GM23248 (cell line): ENCODE results near the gene RBFOX2. TPM values are rescaled to one million over a fixed set of nuclear protein-coding genes. Genes with fewer than 3 reads are reported as not detected.
A peak's percentile ranks its signal among the peaks of the same experiment; 100 is the strongest.

ENCODE experiments used
- DNase-seq: peaks from one replicate; pipeline ENCODE4 v3.0.0-alpha.2; 2015
- H2AFZ ChIP-seq: fragments of 200-600 bp; sonication (generic); 2 replicates; pipeline ENCODE4 v1.6.1; 2016; ENCODE audit warnings: antibody characterized with exemption
- H3F3A ChIP-seq: fragments of 200-600 bp; sonication (generic); 2 replicates; pipeline ENCODE4 v1.6.1; 2016; ENCODE audit warnings: mild to moderate bottlenecking, antibody characterized with exemption, mixed run types; ENCODE audit not compliant: insufficient read depth
- H3K27ac ChIP-seq: fragments of 200-600 bp; sonication (generic); 2 replicates; pipeline ENCODE4 v1.5.1; 2016; ENCODE audit warnings: mild to moderate bottlenecking
- H3K27me3 ChIP-seq: fragments of 200-600 bp; sonication (generic); replicated peaks from 2 replicates; pipeline ENCODE4 v1.6.1; 2016; ENCODE audit warnings: mild to moderate bottlenecking; ENCODE audit not compliant: insufficient read depth
- H3K36me3 ChIP-seq: fragments of 200-600 bp; sonication (generic); 2 replicates; pipeline ENCODE4 v1.6.1; 2016; ENCODE audit warnings: low read depth, mild to moderate bottlenecking
- H3K4me1 ChIP-seq: fragments of 200-600 bp; sonication (generic); 2 replicates; pipeline ENCODE4 v1.6.1; 2016; ENCODE audit warnings: mild to moderate bottlenecking; ENCODE audit not compliant: insufficient read depth
- H3K4me2 ChIP-seq: fragments of 200-600 bp; sonication (generic); one replicate; pipeline ENCODE4 v1.6.1; 2016; ENCODE audit warnings: mild to moderate bottlenecking; ENCODE audit not compliant: unreplicated experiment
- H3K4me3 ChIP-seq: fragments of 200-600 bp; sonication (generic); 2 replicates; pipeline ENCODE4 v1.5.1; 2016; ENCODE audit warnings: mild to moderate bottlenecking
- H3K79me2 ChIP-seq: fragments of 200-600 bp; sonication (generic); 2 replicates; pipeline ENCODE4 v1.6.1; 2016; ENCODE audit warnings: mild to moderate bottlenecking; ENCODE audit not compliant: insufficient read depth
- H3K9ac ChIP-seq: fragments of 200-600 bp; sonication (generic); 2 replicates; pipeline ENCODE4 v1.6.1; 2016; ENCODE audit warnings: mild to moderate bottlenecking
- H3K9me2 ChIP-seq: fragments of 200-600 bp; sonication (generic); 2 replicates; pipeline ENCODE4 v1.6.1; 2016; ENCODE audit warnings: mixed run types, mild to moderate bottlenecking, moderate library complexity; ENCODE audit not compliant: insufficient read depth
- H3K9me3 ChIP-seq: fragments of 200-600 bp; sonication (generic); one replicate; pipeline ENCODE4 v1.6.1; 2017; ENCODE audit warnings: low read depth
- H4K20me1 ChIP-seq: fragments of 200-600 bp; sonication (generic); 2 replicates; pipeline ENCODE4 v1.6.0; 2016; ENCODE audit not compliant: insufficient read depth
- EZH2 ChIP-seq: fragments of 200-600 bp; sonication (generic); IDR thresholded peaks from 2 replicates; pipeline ENCODE4 v1.6.1; 2018; ENCODE audit warnings: antibody characterized with exemption, mild to moderate bottlenecking; ENCODE audit not compliant: insufficient read depth, poor library complexity, severe bottlenecking
- EZH2phosphoT487 ChIP-seq: fragments of 200-600 bp; sonication (generic); IDR thresholded peaks from 2 replicates; pipeline ENCODE4 v1.6.1; 2018; ENCODE audit warnings: antibody characterized with exemption, moderate library complexity, mild to moderate bottlenecking, low read depth; ENCODE audit not compliant: insufficient read depth
- WGBS, 2 experiments: methylation state at CpG; one replicate each; pipeline ENCODE4 v1.1.6; 2015 to 2017; ENCODE audit warnings: low lambda C conversion rate in 2 of 2, low coverage in 1 of 2; ENCODE audit errors: missing lambda C conversion rate in 2 of 2; 5-methylcytosine and 5-hydroxymethylcytosine counted together
- in situ Hi-C: fragments of 300-500 bp; cut with MboI; formaldehyde crosslinking; loops from 2 replicates; pipeline ENCODE4 v1.15.0; 2020
- polyA plus RNA-seq: library from polyadenylated mRNA; unstranded; fragments of >200 nt; fragmentation: Nextera tagmentation; extraction: Ambion mirVana; gene quantifications from 2 replicates; pipeline ENCODE4 v1.2.1, GENCODE V29; 2016
- total RNA-seq: library from RNA; depleted of rRNA; stranded (reverse); fragments of >200 nt; shearing (Covaris generic); gene quantifications from 2 replicates; pipeline ENCODE4 v1.2.3, GENCODE V29; 2014

RBFOX2 gene
- total and polyA plus RNA-seq, 2 experiments from 2014 or later: 127 to 136 TPM

- Histone ChIP-seq H3K9me3 (no peaks in the 10 kb centered on the region), H2AFZ (no peak overlapping the region), H3F3A (peaks cover 53% of the 10 kb centered on the region), H4K20me1 (no peaks in the 10 kb centered on the region), H3K27me3 (no peaks in the 10 kb centered on the region), H3K36me3 (no peaks in the 10 kb centered on the region), H3K9ac (no peak overlapping the region), H3K27ac (no peak overlapping the region), H3K4me3 (no peak overlapping the region), H3K4me2 (no peak overlapping the region), H3K4me1 (peaks cover 23% of the 10 kb centered on the region), H3K79me2 (peaks cover 79% of the 10 kb centered on the region), H3K9me2 (no peaks in the 10 kb centered on the region)
- WGBS, 2 experiments: 97 to 100% methylated on average over 3 of the region's 3 CpGs
- TF ChIP-seq EZH2 (no peak), EZH2phosphoT487 (no peak)
- in situ Hi-C loops: no loop called here
- DNase-seq: no peak
These were observed 35.4 kb downstream of the RBFOX2 start for GRCh38 chr22:35993048-35993714.

GRCh38 chr22:35991168-35991567 is 37.5 kb downstream of the RBFOX2 start:
- H3F3A ChIP-seq: peaks cover 45% of the 10 kb centered on the region
- H3K27ac ChIP-seq: no peak overlapping the region
- TF ChIP-seq EZH2phosphoT487: no peak
- no peak for TF ChIP-seq EZH2
- H3K9me3 ChIP-seq: no peaks in the 10 kb centered on the region
- 98 to 100% methylated on average over 2 of the region's 2 CpGs for WGBS, 2 experiments
- in situ Hi-C loops: no loop called here
- H3K4me3 ChIP-seq: no peak overlapping the region
- H3K27me3 ChIP-seq: no peaks in the 10 kb centered on the region
- peaks cover 79% of the 10 kb centered on the region for H3K79me2 ChIP-seq
- no peak overlapping the region for H3K9ac ChIP-seq
- DNase-seq: no peak
- no peak overlapping the region for H2AFZ ChIP-seq
- no peaks in the 10 kb centered on the region for H3K36me3 ChIP-seq
- no peaks in the 10 kb centered on the region for H3K9me2 ChIP-seq
- peaks cover 36% of the 10 kb centered on the region for H3K4me1 ChIP-seq
- H4K20me1 ChIP-seq: no peaks in the 10 kb centered on the region
- no peak overlapping the region for H3K4me2 ChIP-seq

- no peak for TF ChIP-seq EZH2
- no peak for TF ChIP-seq EZH2phosphoT487
- Histone ChIP-seq H3K9ac (no peak overlapping the region), H3K4me2 (no peak overlapping the region), H3K36me3 (no peaks in the 10 kb centered on the region), H3K27me3 (no peaks in the 10 kb centered on the region), H4K20me1 (no peaks in the 10 kb centered on the region), H3F3A (peaks cover 35% of the 10 kb centered on the region), H2AFZ (no peak overlapping the region), H3K79me2 (peaks cover 100% of the 10 kb centered on the region), H3K9me3 (no peaks in the 10 kb centered on the region), H3K4me1 (peaks cover 38% of the 10 kb centered on the region), H3K27ac (0 out of 2 replicates have a peak overlapping the region, but pooled peaks have one; percentile 11), H3K4me3 (no peak overlapping the region), H3K9me2 (no peaks in the 10 kb centered on the region)
- no peak for DNase-seq
- in situ Hi-C loops: no loop called here
- WGBS, 2 experiments: 90 to 91% methylated on average over 4 of the region's 4 CpGs
These were observed 40.6 kb downstream of the RBFOX2 start for GRCh38 chr22:35988030-35988429.

- H3K4me1 ChIP-seq: peaks cover 38% of the 10 kb centered on the region
- H2AFZ ChIP-seq: no peak overlapping the region
- peaks cover 100% of the 10 kb centered on the region for H3K79me2 ChIP-seq
- DNase-seq: peak; percentile 81
- H3K9ac ChIP-seq: no peak overlapping the region
- H3K4me3 ChIP-seq: no peak overlapping the region
- H3K36me3 ChIP-seq: no peaks in the 10 kb centered on the region
- H3K4me2 ChIP-seq: no peak overlapping the region
- peaks cover 29% of the 10 kb centered on the region for H3F3A ChIP-seq
- H4K20me1 ChIP-seq: no peaks in the 10 kb centered on the region
- no peaks in the 10 kb centered on the region for H3K9me2 ChIP-seq
- TF ChIP-seq EZH2phosphoT487 (no peak), EZH2 (no peak)
- H3K27me3 ChIP-seq: no peaks in the 10 kb centered on the region
- in situ Hi-C loops: no loop called here
- 0 out of 2 replicates have a peak overlapping the region, but pooled peaks have one; percentile 11 for H3K27ac ChIP-seq
- WGBS, 2 experiments: 54 to 68% methylated on average over 1 of the region's 1 CpG
- H3K9me3 ChIP-seq: no peaks in the 10 kb centered on the region
These were observed 41.1 kb downstream of the RBFOX2 start for GRCh38 chr22:35987487-35987886.

- H3K4me3 ChIP-seq: no peak overlapping the region
- in situ Hi-C loops: no loop called here
- peaks cover 38% of the 10 kb centered on the region for H3K4me1 ChIP-seq
- no peak for TF ChIP-seq EZH2
- no peak for TF ChIP-seq EZH2phosphoT487
- no peaks in the 10 kb centered on the region for H3K27me3 ChIP-seq
- no peaks in the 10 kb centered on the region for H3K9me2 ChIP-seq
- no peaks in the 10 kb centered on the region for H3K9me3 ChIP-seq
- no peak overlapping the region for H3K27ac ChIP-seq
- peak overlapping the region; percentile 22 for H3K4me2 ChIP-seq
- WGBS, 2 experiments: 67 to 73% methylated on average over 2 of the region's 2 CpGs
- H3F3A ChIP-seq: peaks cover 23% of the 10 kb centered on the region; the same call in 1 of the 2 replicates
- DNase-seq: peak; percentile 43
- H3K36me3 ChIP-seq: no peaks in the 10 kb centered on the region
- H3K79me2 ChIP-seq: peaks cover 100% of the 10 kb centered on the region
- no peaks in the 10 kb centered on the region for H4K20me1 ChIP-seq
- no peak overlapping the region for H2AFZ ChIP-seq
- no peak overlapping the region for H3K9ac ChIP-seq
These were observed 42.5 kb downstream of the RBFOX2 start for GRCh38 chr22:35986088-35986487.
